ENCODE data around the gene PSMB3.

- TF ChIP-seq EZH2phosphoT487 (IDR thresholded peaks at IDR 0.05; ENCODE audit: borderline replicate concordance, low read depth, low read length), result no peak
- TF ChIP-seq, protein P1, sequence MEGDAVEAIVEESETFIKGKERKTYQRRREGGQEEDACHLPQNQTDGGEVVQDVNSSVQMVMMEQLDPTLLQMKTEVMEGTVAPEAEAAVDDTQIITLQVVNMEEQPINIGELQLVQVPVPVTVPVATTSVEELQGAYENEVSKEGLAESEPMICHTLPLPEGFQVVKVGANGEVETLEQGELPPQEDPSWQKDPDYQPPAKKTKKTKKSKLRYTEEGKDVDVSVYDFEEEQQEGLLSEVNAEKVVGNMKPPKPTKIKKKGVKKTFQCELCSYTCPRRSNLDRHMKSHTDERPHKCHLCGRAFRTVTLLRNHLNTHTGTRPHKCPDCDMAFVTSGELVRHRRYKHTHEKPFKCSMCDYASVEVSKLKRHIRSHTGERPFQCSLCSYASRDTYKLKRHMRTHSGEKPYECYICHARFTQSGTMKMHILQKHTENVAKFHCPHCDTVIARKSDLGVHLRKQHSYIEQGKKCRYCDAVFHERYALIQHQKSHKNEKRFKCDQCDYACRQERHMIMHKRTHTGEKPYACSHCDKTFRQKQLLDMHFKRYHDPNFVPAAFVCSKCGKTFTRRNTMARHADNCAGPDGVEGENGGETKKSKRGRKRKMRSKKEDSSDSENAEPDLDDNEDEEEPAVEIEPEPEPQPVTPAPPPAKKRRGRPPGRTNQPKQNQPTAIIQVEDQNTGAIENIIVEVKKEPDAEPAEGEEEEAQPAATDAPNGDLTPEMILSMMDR (conservative IDR thresholded peaks at IDR 0.05; ENCODE audit: low read length), result no peak
These were observed 28.1 kb upstream of the PSMB3 start for GRCh38 chr17:38724337-38724988.
